GM12872 (cell line): ENCODE data around the gene CLCN6.

Experiments
- CTCF ChIP-seq: IDR thresholded peaks from 3 replicates; pipeline ENCODE4 v1.5.1; 2011; ENCODE audit warnings: low read depth, mild to moderate bottlenecking, low read length, moderate library complexity; ENCODE audit not compliant: insufficient read depth

Gene CLCN6

GRCh38 chr1:11792106-11792505, 13.9 kb upstream of the CLCN6 start:
- no peak for TF ChIP-seq CTCF

- TF ChIP-seq CTCF: no peak
These were observed 12.2 kb upstream of the CLCN6 start for GRCh38 chr1:11793819-11794218.

- no peak for TF ChIP-seq CTCF
These were observed 11.3 kb upstream of the CLCN6 start for GRCh38 chr1:11794446-11795237.

GRCh38 chr1:11795238-11795890, 10.6 kb upstream of the CLCN6 start:
- no peak for TF ChIP-seq CTCF

- no peak for TF ChIP-seq CTCF
These were observed 9.8 kb upstream of the CLCN6 start for GRCh38 chr1:11796036-11796828.

- no peak for TF ChIP-seq CTCF
These were observed 8.3 kb upstream of the CLCN6 start for GRCh38 chr1:11797525-11798216.

GRCh38 chr1:11799099-11799498, 6.9 kb upstream of the CLCN6 start:
- TF ChIP-seq CTCF: no peak
